Activated naive CD8-positive, alpha-beta T cell treated with anti-CD3 and anti-CD28 coated beads, Interleukin-2, amount 50 U/mL, for 16 hours (primary cell): ENCODE results near the gene STXBP5.
"Not testable (repeated sequence)": the region's sequence is repeated elsewhere in the genome, so short reads cannot be mapped to it uniquely, and the experiment has no call there.

ENCODE experiments used
- DNase-seq: peaks from one replicate; pipeline ENCODE4 v3.0.0-alpha.2; 2020; ENCODE audit warnings: low read depth, low spot score

Gene STXBP5

DNA sequence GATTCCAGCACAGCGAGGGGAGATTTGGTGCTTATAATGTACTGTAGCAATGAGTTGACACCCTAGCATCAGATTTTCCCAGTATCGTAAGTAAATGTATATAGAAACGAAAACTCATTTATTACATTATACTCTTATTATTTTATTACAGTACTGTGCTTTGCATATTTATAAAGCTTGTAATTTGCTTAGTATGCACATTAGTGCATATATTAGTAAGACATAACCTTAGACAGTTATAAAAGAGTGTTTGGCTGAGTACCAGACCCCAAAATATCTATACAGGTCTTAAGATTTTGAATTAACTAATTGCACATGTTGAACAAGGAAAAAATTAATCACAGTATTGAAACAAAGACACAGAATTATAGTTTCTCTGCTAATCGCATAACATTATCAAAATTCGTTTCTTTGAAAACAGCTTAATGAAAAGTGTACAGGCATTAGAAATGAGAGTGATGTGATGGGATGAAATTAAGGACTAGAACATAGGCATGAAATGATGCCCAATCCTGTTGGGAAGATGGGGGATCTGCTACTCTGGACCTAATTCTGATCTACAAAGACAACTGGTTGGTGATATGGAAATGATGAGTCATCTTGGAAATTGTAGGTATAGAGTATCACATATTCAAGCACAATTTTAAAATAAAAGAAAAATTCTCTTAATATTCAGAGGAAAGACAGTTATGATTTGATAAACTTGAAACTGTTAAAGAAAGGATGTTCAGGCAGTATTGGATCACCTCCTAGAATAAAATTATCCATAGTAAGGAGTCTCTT, 42.8 kb downstream of the STXBP5 start:
- no peak for DNase-seq

DNA sequence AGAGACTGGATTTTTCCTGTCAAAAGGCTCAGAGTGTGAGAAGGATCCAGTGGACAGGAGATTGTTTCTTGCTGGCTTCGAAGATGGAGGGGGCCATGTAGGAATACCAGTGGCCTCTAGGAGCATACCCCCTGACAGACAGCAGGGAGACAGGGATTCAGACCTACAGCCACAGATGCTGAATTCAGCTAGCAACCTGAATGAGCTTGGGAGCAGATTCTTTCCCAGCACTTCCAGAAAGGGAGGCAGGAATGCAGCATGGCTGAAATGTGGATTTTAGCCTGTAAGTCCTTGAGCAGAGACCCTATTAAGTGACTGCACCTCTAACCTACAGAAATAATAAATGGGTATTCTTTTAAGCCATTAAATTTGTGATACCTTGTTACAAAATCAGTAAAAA, 44.6 kb downstream of the STXBP5 start:
- no peak for DNase-seq

DNA sequence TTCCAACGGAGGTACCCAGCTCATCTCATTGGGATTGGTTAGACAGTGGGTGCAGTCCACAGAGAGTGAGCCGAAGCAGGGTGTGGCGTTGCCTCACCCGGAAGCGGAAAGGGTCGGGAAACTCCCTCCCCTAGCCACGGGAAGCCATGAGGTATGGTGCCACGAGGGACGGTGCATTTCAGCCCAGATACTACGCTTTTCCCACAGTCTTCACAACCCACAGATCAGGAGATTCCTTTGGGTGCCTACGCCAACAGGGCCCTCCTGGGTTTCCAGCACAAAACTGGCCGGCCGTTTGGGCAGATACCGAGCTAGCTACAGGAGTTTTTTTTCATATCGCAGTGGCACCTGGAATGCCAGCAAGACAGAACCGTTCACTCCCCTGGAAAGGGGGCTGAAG, 46.9 kb downstream of the STXBP5 start:
- DNase-seq, result no peak

DNA sequence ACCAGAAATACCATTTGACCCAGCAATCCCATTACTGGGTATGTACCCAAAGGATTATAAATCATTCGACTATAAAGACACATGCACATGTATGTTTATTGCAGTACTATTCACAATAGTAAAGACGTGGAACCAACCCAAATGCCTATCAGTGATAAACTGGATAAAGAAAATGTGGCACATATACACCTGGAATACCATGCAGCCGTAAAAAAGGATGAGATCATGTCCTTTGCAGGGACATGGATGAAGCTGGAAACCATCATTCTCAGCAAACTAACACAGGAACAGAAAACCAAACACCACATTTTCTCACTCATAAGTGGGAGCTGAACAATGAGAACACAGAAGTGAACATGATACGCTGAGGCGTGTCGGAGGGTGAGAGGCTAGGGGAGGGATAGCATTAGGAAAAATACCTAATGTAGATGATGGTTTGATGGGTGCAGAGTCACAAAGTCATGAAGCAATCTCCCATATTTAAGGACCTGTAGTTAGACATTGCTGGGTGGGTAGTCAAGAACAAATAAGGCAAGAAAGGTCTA, 50.8 kb downstream of the STXBP5 start:
- DNase-seq, result not testable (repeated sequence)

DNA sequence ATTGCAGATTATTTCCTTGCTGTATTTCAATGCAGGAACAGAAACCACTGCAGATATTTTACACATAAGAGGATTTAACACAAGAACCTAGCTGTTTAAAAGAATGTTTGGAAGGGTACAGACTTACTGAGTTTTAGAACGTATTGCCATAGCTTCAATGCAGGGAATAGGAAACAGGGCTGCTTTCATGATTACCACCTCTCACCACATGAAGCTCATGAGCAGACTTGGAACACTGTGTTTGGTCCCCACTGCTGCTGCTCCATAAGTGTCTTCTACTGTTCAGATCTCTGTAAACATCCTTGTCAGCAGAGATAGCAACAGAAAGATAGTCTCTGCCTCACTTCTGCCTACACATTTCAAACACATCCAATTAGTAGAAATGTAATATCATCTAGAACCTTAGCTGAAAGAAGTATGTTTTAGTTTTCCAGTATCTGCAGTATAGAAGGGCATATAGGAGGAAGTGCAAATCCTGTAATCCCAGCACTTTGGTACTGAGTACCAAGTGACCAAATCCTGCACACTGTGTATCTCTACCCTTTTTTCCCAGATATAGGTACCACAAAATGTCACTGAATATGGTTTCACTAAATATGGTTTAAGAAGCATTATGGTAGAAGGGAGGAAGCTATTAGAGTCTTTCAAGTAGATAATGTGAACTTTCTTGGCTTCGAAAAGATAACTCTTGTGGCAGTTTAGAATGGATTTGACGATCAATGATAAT, 51.9 kb downstream of the STXBP5 start:
- no peak for DNase-seq

DNA sequence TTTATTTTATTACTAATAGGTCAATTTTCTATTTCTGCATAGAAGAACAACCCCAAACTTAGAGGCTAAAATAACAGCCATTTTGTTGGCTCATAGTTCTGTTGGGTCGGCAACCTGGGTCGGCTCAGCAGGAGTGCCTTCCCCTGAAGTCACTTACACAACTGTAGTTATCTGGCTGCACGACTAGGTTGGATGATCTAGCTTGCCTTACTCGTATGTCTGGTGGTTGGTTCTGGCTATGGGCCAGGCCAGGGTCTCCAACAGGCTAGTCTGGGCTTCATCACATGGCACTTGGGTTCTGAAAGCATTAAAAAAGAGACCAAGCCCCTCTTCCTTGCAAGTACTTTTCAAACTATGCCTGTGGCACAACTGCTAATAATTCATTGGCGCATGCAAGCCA, 53.5 kb downstream of the STXBP5 start:
- DNase-seq, result no peak

DNA sequence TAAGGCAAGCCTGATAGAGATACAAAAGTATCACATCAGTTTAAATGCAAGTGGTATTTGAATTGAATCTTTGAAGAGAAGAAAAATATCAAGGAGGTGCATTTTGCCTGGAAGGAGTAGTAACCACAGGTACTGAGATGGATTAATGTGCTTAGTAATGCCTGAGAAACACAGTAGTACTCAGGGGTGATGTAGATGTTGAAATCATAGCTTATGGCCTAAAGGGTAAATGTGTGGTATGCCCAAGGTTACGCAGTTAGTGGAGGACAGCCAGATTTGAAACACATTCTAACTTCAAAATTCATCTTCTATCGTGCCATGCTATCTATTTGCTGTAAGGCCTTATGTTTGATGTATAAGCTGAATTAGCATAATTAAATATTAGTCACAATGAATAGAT, 55.9 kb downstream of the STXBP5 start:
- DNase-seq, result no peak

DNA sequence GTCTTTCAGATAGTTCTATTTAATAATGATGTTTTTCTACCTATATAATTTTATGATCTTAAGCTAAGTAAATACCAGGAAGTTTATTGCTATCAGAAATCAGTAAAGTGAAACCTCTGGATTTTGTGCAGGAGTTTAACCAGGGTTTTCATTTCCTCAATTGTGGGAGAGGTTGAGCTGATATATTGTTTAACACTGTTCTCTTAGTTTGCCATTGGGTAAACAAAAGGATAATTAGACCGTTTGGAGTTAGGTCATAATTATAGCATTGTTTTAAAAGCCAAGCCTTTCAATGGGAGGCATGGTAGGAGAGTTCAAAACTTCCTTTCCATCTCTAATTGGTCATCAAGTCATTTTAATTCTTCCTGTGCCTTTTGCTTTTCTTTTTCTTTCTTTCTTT, 58.7 kb downstream of the STXBP5 start:
- DNase-seq, result no peak

DNA sequence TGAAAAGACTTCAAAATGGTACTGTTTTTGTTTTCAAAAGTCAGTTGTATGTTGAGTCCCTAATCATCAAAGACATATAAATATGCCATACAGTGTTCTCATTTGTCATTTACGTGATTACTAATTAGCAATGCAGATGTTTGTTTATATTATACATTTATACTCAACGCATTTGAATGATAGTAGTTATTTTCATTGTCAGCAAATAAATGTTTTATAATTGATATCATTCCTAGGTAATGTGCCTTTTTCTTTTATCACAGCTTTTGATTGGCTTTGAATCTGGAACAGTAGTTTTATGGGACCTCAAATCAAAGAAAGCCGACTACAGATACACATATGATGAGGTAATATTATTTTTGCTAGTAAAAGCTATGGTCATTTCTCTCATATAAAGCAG, 62.6 kb downstream of the STXBP5 start:
- no peak for DNase-seq

DNA sequence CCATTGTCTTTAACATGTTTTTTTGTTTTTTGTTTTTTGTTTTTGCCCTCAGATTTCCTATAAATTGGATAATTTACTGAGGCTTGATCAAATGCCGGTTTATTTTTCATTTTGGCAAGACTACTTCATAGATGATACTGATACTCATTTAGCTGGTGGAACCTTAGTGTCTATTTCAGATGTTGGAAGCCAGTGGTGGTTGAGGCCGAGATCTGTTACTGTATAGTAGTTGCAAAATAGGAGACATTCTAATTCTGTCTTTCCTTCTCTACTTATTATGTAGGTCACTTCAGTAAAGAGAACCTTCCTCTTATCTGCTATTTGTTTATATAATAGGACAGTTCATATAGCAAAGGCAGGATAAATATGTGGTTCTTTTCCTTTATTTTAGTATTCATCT, 63.4 kb downstream of the STXBP5 start:
- DNase-seq, result no peak

DNA sequence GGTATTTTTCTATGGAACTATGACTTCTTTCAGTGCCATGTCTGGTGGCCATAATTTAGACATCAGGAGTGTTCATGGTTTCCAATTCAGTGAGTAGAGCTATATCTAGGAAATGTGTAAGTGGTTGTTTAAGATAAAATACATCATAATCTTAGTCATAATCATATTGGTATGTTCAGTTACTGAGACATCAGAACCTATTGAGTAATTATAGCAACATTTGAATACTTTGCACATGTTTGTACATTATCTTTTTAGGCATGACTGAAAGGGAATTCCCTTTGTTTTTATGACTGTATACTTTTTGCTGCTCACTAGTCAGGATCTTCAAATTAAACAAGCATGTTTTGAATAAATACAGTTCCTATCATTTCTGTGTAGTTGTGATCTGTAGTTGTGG, 64.0 kb downstream of the STXBP5 start:
- DNase-seq, result no peak

DNA sequence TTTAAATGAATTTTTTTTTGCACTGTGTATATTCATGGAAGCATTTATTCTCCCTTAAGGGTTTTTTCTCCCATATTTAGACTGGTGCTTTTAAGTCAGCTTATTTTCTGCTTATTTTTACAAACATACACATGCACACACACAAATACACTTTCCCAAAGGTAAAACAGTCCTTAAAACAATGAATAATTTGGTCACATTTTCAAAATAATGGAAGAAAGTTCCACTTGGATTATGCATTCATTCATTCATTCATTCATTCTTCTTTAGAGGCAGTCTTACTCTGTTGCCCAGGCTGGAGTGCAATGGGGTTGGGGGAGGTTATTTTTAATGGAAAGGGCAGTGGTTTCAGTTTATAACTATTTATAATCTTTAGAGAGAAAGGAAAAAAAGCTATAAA, 69.8 kb downstream of the STXBP5 start:
- no peak for DNase-seq

DNA sequence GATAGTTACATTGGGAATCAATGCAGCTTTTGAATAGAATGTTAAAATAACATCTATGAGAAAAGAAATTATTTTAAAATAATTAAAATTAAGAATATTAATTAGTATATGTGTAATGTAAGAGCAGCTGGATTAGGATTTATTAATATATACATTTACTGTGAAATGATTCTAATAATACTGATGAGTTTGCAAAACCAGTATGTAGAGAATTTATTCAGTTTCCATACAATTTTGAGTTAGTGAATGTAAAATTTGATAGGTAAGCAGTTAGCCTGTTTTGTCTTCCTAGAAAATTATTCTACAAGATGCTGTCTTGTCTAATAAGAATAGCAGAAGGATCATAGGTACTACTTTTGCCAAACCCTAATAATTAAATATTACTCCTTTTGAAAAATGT, 70.6 kb downstream of the STXBP5 start:
- no peak for DNase-seq

DNA sequence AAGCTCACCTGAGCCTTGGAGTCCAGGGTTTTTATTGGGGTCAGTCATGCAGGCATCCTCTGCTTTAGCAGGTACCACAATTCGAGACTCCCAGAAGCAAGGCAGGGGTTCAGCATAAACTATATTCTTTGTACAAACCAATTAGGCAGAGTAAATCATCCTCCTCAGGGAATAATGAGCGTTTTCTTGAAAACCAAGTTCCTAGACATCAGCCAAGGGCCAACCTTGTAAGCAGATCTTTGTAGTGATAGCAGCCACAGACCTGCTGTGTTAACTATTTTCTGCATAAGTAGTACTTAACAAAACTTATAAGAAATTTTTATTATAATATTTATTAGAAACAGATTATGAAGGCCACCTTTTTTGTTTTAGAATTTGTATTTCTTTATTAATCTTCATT, 74.7 kb downstream of the STXBP5 start:
- DNase-seq, result no peak

DNA sequence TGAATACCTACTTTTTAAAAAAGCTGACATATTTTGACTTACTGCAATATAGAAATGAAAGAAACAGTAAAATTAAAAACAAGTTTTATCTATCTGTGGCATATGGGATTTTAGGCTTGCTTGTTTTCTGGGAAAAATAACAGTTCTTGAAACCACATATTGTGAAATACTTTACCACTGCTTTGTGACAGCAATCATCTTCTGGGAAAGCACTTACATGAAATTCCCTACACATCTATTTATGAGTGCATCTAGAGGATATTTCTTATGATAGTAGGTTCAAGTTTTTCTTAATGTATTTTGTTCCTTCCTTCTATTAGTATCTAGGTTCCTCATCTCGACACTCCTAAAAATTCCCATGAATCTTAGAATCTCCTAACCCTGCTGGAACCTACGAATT, 75.2 kb downstream of the STXBP5 start:
- DNase-seq, result no peak

DNA sequence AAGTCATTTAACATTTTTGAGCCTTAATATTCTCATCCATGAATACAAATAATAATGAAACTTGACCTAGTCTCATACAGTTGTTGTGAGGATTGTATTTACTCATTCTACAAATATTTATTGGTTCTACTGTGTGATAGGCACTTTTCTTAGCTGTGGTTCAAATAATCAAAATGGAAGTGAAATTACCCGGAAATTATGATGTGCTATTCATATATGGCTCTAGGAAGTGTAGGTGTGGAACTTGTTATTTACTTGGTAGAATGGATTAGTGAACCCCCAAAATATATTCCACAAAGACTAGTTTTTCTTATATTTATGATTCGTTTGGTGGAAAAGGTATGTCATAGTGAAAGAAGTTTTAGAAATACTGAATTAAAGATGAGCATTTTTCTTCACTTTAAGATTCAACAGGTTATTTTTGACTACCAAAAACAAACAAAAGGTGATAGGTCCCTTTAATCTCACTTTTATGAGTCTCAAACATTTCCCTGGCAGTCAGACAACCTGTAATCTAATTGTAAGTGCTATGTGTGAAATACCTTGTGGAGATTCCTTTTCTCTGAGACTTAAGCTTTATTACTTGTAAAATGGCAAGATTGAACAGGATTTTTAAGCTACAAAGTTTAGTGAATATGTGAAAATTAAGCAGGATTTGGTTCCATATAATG, 77.8 kb downstream of the STXBP5 start:
- no peak for DNase-seq

DNA sequence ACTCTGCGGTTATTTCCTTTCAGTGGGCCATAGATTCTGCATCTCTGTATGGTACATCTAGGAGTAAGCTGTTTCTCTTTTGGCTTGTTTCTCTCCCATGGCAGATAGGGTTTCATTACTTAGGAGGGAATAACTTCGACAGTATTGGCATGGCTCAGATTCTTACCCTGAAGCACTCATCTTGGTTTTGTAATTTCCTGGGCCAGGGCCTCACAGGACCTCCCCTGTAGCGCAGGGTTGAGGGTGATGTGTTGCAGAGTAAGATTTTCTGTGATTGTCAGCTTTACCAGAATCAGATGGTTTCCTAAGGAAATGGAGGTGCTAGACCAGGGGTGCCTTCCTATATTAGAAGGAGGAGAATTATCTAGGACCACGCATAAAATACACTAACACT, 78.3 kb downstream of the STXBP5 start:
- no peak for DNase-seq

DNA sequence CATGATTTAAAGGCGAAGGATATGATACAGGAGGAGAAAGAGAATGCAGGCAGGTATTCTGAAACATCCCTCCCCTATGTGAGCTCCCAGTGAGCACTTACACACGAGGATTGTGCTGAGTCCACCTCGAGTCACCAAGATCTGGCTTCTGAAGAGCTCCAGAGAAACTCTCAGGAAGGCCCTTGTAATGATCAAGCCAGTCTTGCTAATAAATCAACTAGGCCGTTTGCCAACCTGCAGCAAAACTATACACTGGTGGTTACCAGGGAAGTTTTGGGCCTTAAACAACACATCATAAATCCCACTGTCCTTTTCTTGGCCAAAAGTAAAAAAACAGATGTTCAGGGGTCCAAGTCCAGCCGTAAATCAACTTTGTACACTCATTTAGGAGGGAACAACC, 79.2 kb downstream of the STXBP5 start:
- no peak for DNase-seq

DNA sequence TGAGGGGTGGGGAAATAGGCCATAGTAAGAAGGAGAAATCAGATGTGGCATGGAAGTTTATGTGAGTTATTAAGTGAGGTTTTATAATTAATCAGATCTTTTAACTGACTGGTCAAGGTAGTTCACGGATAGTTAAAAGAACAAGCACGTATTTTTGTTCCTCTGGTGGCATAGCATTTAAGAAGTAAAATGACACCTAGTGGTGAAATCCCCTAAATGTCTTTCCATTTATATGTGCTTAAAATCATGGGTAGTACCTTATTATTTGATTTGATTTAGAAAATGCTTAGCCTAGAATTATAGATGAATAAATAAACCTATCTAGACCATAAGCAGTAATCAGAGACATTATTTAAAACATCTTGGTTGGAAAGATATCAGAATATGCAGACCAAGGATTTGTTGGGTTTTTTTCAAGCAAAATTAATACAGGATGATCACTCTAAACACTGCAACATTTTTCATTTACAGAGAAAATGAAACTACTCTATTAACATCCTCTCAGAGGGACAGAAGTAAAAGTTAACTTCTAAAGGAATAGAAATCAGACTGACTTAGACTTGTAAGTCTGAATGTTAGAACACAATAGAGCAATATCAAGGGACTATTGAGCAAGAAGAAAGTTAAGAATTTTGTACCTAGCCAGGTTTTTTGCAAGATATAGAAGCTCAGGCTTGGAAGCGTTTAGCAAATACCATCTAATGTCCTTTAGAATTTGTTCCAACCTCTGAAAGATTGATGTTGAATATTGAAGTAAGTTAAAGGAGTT, 81.1 kb downstream of the STXBP5 start:
- DNase-seq, result no peak

DNA sequence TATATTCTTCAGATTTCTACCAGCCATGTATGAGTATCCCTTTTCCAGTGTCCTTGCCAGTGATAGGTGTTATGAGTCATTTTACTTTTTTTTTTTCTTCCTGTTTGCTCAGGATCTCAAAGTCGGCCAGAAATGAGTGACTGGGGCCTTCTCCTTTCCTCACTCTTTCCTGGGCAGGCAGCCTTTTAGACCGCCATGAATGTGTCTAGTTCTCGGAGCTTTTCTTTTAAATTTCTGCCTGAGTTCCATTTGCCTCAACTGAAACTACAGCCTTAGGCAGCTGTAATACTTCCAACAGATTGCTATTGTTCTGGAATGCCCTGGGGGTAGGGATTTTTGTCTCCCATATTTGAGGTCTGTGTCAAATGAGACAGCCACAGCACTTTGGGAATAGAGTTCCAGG, 83.7 kb downstream of the STXBP5 start:
- DNase-seq, result no peak

DNA sequence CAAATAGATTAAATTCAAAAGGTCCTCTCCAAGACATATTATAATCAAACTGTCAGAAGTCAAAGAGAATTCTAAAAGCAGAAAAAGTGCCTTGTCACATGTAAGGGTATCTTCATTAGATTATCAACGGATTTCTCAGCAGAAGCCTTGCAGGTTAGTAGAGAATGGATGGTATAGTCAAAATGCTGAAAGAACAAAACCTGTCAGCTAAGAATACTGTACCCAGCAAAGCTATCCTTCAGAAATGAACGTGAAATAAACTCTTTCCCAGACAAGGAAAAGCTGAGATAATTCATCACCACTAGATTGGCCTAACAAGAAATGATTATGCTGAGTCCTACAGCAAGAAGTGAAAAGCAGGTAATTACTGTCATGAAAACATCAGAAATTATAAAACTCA, 92.9 kb downstream of the STXBP5 start:
- DNase-seq, result no peak
